Fibroblast of lung (primary cell): ENCODE results near the gene VWA5B1. TPM values are rescaled to one million over a fixed set of nuclear protein-coding genes. Genes with fewer than 3 reads are reported as not detected.

Experiments used
- DNase-seq, 2 donors: peaks; one replicate each; pipeline versions ENCODE4 v3.0.0 to v3.0.0-alpha.2; 2010; ENCODE audit warnings: low read depth in 2 of 2
- H2AFZ ChIP-seq: 2 replicates; pipeline ENCODE4 v1.5.1; 2012; ENCODE audit warnings: low read length, control low read depth, inconsistent platforms
- H3K27ac ChIP-seq: 2 replicates; pipeline ENCODE4 v1.5.1; 2011; ENCODE audit warnings: low read length, control low read depth; ENCODE audit not compliant: insufficient read depth
- H3K27me3 ChIP-seq: 2 replicates; pipeline ENCODE4 v1.5.1; 2011; ENCODE audit warnings: mild to moderate bottlenecking, low read length; ENCODE audit not compliant: control insufficient read depth, insufficient read depth
- H3K36me3 ChIP-seq: 2 replicates; pipeline ENCODE4 v1.5.1; 2011; ENCODE audit warnings: low read length; ENCODE audit not compliant: control insufficient read depth, insufficient read depth
- H3K4me1 ChIP-seq: 2 replicates; pipeline ENCODE4 v1.5.1; 2011; ENCODE audit warnings: low read length; ENCODE audit not compliant: control insufficient read depth, insufficient read depth; ENCODE audit errors: extremely low read depth
- H3K4me2 ChIP-seq: 2 replicates; pipeline ENCODE4 v1.5.1; 2011; ENCODE audit warnings: low read length, control low read depth; ENCODE audit not compliant: insufficient read depth; ENCODE audit errors: extremely low read depth
- H3K4me3 ChIP-seq, 4 experiments: fragments of 200-600 bp in 1 of 4; sonication (generic) in 1 of 4; replicated peaks in 1 of 4; 2 replicates each; pipeline ENCODE4 v1.5.1; 2011 to 2016; ENCODE audit warnings: low read length in 4 of 4, low read depth in 3 of 4, mild to moderate bottlenecking in 3 of 4, control low read depth in 2 of 4, inconsistent platforms in 1 of 4, mixed read lengths in 1 of 4; ENCODE audit not compliant: insufficient read depth in 1 of 4; ENCODE audit errors: control extremely low read depth in 1 of 4
- H3K79me2 ChIP-seq: 2 replicates; pipeline ENCODE4 v1.5.1; 2012; ENCODE audit warnings: mild to moderate bottlenecking, low read length, inconsistent platforms; ENCODE audit not compliant: control insufficient read depth, insufficient read depth
- H3K9ac ChIP-seq: 2 replicates; pipeline ENCODE4 v1.5.1; 2011; ENCODE audit warnings: mild to moderate bottlenecking, low read length, control low read depth; ENCODE audit not compliant: insufficient read depth
- H3K9me3 ChIP-seq: 2 replicates; pipeline ENCODE4 v1.5.1; 2012; ENCODE audit warnings: low read depth, low read length; ENCODE audit not compliant: control insufficient read depth, insufficient read depth
- H4K20me1 ChIP-seq: 2 replicates; pipeline ENCODE4 v1.5.1; 2011; ENCODE audit warnings: low read length; ENCODE audit not compliant: control insufficient read depth, insufficient read depth; ENCODE audit errors: extremely low read depth
- EZH2 ChIP-seq: IDR thresholded peaks from 2 replicates; pipeline ENCODE4 v1.5.1; 2012; ENCODE audit warnings: low read length, control low read depth, mild to moderate bottlenecking; ENCODE audit errors: missing control alignments
- polyA plus RNA-seq, 2 donors: library from polyadenylated mRNA; depleted of rRNA in 1 of 2; stranded (reverse) in 1 of 2; unstranded in 1 of 2; fragments of >200 nt; gene quantifications; 2 replicates each; pipeline ENCODE4 v1.2.1, GENCODE V29; 2011 to 2012; ENCODE audit warnings: missing spikeins in 1 of 2
- total RNA-seq: library from RNA; depleted of rRNA; stranded (reverse); fragments of >200 nt; gene quantifications from 2 replicates; pipeline ENCODE4 v1.2.1, GENCODE V29; 2014
- TF ChIP-seq, protein P1 (sequence below), 2 donors: IDR thresholded peaks in 1 of 2; conservative IDR thresholded peaks in 1 of 2; 1 replicate in 1 of 2; 2 replicates in 1 of 2; pipeline ENCODE4 v1.5.1; 2011 to 2012; ENCODE audit warnings: low read length in 2 of 2, control low read depth in 1 of 2, inconsistent platforms in 1 of 2, low read depth in 1 of 2, mild to moderate bottlenecking in 1 of 2

Gene VWA5B1
- total and polyA plus RNA-seq, 2 donors (not counting 1 experiment from before 2014, with no cell fraction given) = not detected

- Histone ChIP-seq H3K27me3 (peaks cover 14% of the 10 kb centered on the region), H3K9ac (no peak overlapping the region), H3K27ac (peak overlapping the region; percentile 61), H3K79me2 (no peaks in the 10 kb centered on the region), H3K4me3 (no peak overlapping the region), H3K9me3 (no peaks in the 10 kb centered on the region), H4K20me1 (no peaks in the 10 kb centered on the region), H3K4me2 (peak overlapping the region; percentile 60), H3K36me3 (no peaks in the 10 kb centered on the region), H3K4me1 (peaks cover 17% of the 10 kb centered on the region), H2AFZ (no peak overlapping the region)
- DNase-seq = peak; percentile 88 to 97
- TF ChIP-seq, protein P1, sequence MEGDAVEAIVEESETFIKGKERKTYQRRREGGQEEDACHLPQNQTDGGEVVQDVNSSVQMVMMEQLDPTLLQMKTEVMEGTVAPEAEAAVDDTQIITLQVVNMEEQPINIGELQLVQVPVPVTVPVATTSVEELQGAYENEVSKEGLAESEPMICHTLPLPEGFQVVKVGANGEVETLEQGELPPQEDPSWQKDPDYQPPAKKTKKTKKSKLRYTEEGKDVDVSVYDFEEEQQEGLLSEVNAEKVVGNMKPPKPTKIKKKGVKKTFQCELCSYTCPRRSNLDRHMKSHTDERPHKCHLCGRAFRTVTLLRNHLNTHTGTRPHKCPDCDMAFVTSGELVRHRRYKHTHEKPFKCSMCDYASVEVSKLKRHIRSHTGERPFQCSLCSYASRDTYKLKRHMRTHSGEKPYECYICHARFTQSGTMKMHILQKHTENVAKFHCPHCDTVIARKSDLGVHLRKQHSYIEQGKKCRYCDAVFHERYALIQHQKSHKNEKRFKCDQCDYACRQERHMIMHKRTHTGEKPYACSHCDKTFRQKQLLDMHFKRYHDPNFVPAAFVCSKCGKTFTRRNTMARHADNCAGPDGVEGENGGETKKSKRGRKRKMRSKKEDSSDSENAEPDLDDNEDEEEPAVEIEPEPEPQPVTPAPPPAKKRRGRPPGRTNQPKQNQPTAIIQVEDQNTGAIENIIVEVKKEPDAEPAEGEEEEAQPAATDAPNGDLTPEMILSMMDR (conservative IDR thresholded peaks at IDR 0.05 in 1 of 2, IDR thresholded peaks at IDR 0.05 in 1 of 2; ENCODE audit: low read depth in 1 of 2, low read length in 2 of 2) = no peak
- no peak for TF ChIP-seq EZH2
These were observed 90.0 kb downstream of the VWA5B1 start for GRCh38 chr1:20380616-20381035.

DNA sequence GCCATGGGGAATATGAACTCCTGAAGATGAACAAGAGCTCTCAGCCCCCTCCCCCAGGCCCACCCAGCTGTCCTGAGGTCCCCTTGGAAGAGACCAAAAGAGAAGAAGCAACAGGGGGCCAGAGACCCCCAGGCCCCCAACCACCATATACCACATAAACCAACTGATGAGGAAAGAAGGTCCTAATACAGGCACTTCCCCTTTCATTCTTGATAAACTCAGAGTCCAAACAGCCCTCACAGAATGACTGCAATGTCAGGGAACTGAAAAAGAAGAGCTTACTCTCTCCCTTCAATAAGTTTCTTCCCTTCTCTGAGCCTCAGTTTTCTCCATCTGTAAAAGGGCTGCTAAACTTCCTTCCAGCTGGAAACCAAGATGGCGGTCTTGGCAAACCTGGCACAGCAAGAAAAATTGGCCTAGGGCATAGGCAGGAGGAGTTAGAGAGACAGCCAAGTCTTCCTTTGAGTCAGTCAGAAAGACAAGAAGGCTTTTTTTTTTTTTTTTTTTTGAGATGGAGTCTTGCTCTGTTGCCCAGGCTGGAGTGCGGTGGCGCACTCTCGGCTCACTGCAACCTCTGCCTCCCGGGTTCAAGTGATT lies 90.5 kb downstream of the VWA5B1 start:
- Histone ChIP-seq H3K79me2 (no peaks in the 10 kb centered on the region), H3K4me1 (peaks cover 16% of the 10 kb centered on the region), H3K9me3 (no peaks in the 10 kb centered on the region), H4K20me1 (no peaks in the 10 kb centered on the region), H2AFZ (no peak overlapping the region), H3K4me3 (no peak overlapping the region), H3K36me3 (no peaks in the 10 kb centered on the region), H3K9ac (no peak overlapping the region), H3K27me3 (peaks cover 15% of the 10 kb centered on the region), H3K27ac (peak overlapping the region; percentile 61), H3K4me2 (no peak overlapping the region)
- no peak for TF ChIP-seq EZH2
- TF ChIP-seq, protein P1 (conservative IDR thresholded peaks at IDR 0.05 in 1 of 2, IDR thresholded peaks at IDR 0.05 in 1 of 2; ENCODE audit: low read depth in 1 of 2, low read length in 2 of 2) = no peak
- DNase-seq = no peak

- no peak overlapping the region for H3K4me2 ChIP-seq
- H3K9me3 ChIP-seq = no peaks in the 10 kb centered on the region
- DNase-seq = no peak
- no peak overlapping the region for H2AFZ ChIP-seq
- H3K36me3 ChIP-seq = no peaks in the 10 kb centered on the region
- H4K20me1 ChIP-seq = no peaks in the 10 kb centered on the region
- no peaks in the 10 kb centered on the region for H3K79me2 ChIP-seq
- H3K4me3 ChIP-seq = no peak overlapping the region
- H3K9ac ChIP-seq = no peak overlapping the region
- no peak for TF ChIP-seq EZH2
- TF ChIP-seq, protein P1 (conservative IDR thresholded peaks at IDR 0.05 in 1 of 2, IDR thresholded peaks at IDR 0.05 in 1 of 2; ENCODE audit: low read depth in 1 of 2, low read length in 2 of 2) = no peak
- peaks cover 15% of the 10 kb centered on the region for H3K4me1 ChIP-seq
- peaks cover 18% of the 10 kb centered on the region for H3K27me3 ChIP-seq
- H3K27ac ChIP-seq = no peak overlapping the region
These were observed 91.3 kb downstream of the VWA5B1 start for GRCh38 chr1:20381961-20382360.
